ENCODE results near the gene KAZN. TPM values are rescaled to one million over a fixed set of nuclear protein-coding genes. Genes with fewer than 3 reads are reported as not detected.

Gene KAZN
- total RNA-seq, 1 donor from 2014 or later: 2.8 TPM

GRCh38 chr1:14922942-14923726, 324.6 kb downstream of the KAZN start:
- H3K27me3 ChIP-seq (ENCODE audit: control insufficient read depth, insufficient read depth, low read length): no peaks in the 10 kb centered on the region
- DNase-seq (ENCODE audit: low read depth): no peak
- TF ChIP-seq CTCF (IDR thresholded peaks at IDR 0.05; ENCODE audit: insufficient read depth, low read length, poor library complexity, severe bottlenecking): no peak
- no peaks in the 10 kb centered on the region for H3K36me3 ChIP-seq (ENCODE audit: control insufficient read depth, insufficient read depth, low read length)
- H3K4me3 ChIP-seq (ENCODE audit: low read depth, low read length): no peak overlapping the region

- no peak for TF ChIP-seq CTCF (IDR thresholded peaks at IDR 0.05; ENCODE audit: insufficient read depth, low read length, poor library complexity, severe bottlenecking)
- Histone ChIP-seq H3K36me3 (ENCODE audit: control insufficient read depth, insufficient read depth, low read length) (no peaks in the 10 kb centered on the region), H3K4me3 (ENCODE audit: low read depth, low read length) (peak overlapping the region; percentile 67), H3K27me3 (ENCODE audit: control insufficient read depth, insufficient read depth, low read length) (no peaks in the 10 kb centered on the region)
- no peak for DNase-seq (ENCODE audit: low read depth)
Measured at GRCh38 chr1:14923727-14924452, 325.4 kb downstream of the KAZN start.

GRCh38 chr1:14924455-14925331, 326.2 kb downstream of the KAZN start:
- Histone ChIP-seq H3K36me3 (ENCODE audit: control insufficient read depth, insufficient read depth, low read length) (no peaks in the 10 kb centered on the region), H3K4me3 (ENCODE audit: low read depth, low read length) (peak overlapping the region; percentile 67), H3K27me3 (ENCODE audit: control insufficient read depth, insufficient read depth, low read length) (no peaks in the 10 kb centered on the region)
- no peak for DNase-seq (ENCODE audit: low read depth)
- TF ChIP-seq CTCF (IDR thresholded peaks at IDR 0.05; ENCODE audit: insufficient read depth, low read length, poor library complexity, severe bottlenecking): no peak

- Histone ChIP-seq H3K27me3 (ENCODE audit: control insufficient read depth, insufficient read depth, low read length) (no peaks in the 10 kb centered on the region), H3K4me3 (ENCODE audit: low read depth, low read length) (peak overlapping the region; percentile 67), H3K36me3 (ENCODE audit: control insufficient read depth, insufficient read depth, low read length) (no peaks in the 10 kb centered on the region)
- no peak for DNase-seq (ENCODE audit: low read depth)
- peak; percentile 26 for TF ChIP-seq CTCF (IDR thresholded peaks at IDR 0.05; ENCODE audit: insufficient read depth, low read length, poor library complexity, severe bottlenecking)
Measured at GRCh38 chr1:14925336-14926136, 327.1 kb downstream of the KAZN start.

- TF ChIP-seq CTCF (IDR thresholded peaks at IDR 0.05; ENCODE audit: insufficient read depth, low read length, poor library complexity, severe bottlenecking): no peak
- no peak overlapping the region for H3K4me3 ChIP-seq (ENCODE audit: low read depth, low read length)
- H3K27me3 ChIP-seq (ENCODE audit: control insufficient read depth, insufficient read depth, low read length): no peaks in the 10 kb centered on the region
- no peaks in the 10 kb centered on the region for H3K36me3 ChIP-seq (ENCODE audit: control insufficient read depth, insufficient read depth, low read length)
- DNase-seq (ENCODE audit: low read depth): no peak
Measured at GRCh38 chr1:14926229-14926628, 327.7 kb downstream of the KAZN start.

Measured in kidney epithelial cell (primary cell).